HL-60 (cell line): ENCODE data around the gene TACC2.
A peak's percentile ranks its signal among the peaks of the same experiment; 100 is the strongest.

ENCODE experiments used
- DNase-seq, 2 experiments: peaks; one replicate each; pipeline ENCODE4 v3.0.0-alpha.2; 2010 to 2020; ENCODE audit warnings: low read depth in 1 of 2, low spot score in 1 of 2
- H3K27ac ChIP-seq: fragments of 250-450 bp; sonication (Bioruptor Pico); replicated peaks from 2 replicates; pipeline ENCODE4 v1.5.1; 2020; ENCODE audit warnings: mild to moderate bottlenecking, moderate library complexity
- H3K27me3 ChIP-seq: fragments of 250-450 bp; sonication (Bioruptor Pico); 2 replicates; pipeline ENCODE4 v1.5.1; 2021; ENCODE audit warnings: mild to moderate bottlenecking, moderate library complexity; ENCODE audit not compliant: insufficient read depth, poor library complexity, severe bottlenecking
- H3K4me3 ChIP-seq: replicated peaks from 2 replicates; pipeline ENCODE4 v1.5.1; 2011; ENCODE audit warnings: mild to moderate bottlenecking, control low read depth, low read length; ENCODE audit not compliant: insufficient read depth
- CTCF ChIP-seq: IDR thresholded peaks from one replicate; pipeline ENCODE4 v1.5.1; 2011; ENCODE audit warnings: low read length, control low read depth, inconsistent platforms; ENCODE audit not compliant: insufficient read depth
- GABPA ChIP-seq: IDR thresholded peaks from 2 replicates; pipeline ENCODE4 v1.6.1; 2012; ENCODE audit warnings: low read depth
- POLR2AphosphoS5 ChIP-seq: IDR thresholded peaks from 2 replicates; pipeline ENCODE4 v1.6.1; 2012; ENCODE audit warnings: low read depth
- REST ChIP-seq: IDR thresholded peaks from 2 replicates; pipeline ENCODE4 v1.6.1; 2012; ENCODE audit warnings: low read depth; ENCODE audit not compliant: insufficient replicate concordance
- SPI1 ChIP-seq: IDR thresholded peaks from 2 replicates; pipeline ENCODE4 v1.6.1; 2012; ENCODE audit warnings: low read depth, mild to moderate bottlenecking, borderline replicate concordance

TACC2 gene

GRCh38 chr10:122050811-122051210, 61.8 kb downstream of the TACC2 start:
- TF ChIP-seq SPI1 (peak; percentile 47; the same call in 1 of the 2 replicates), GABPA (no peak)
- Histone ChIP-seq H3K4me3 (no peak overlapping the region), H3K27ac (no peak overlapping the region), H3K27me3 (no peaks in the 10 kb centered on the region)
- DNase-seq, result no peak

- Histone ChIP-seq H3K27me3 (no peaks in the 10 kb centered on the region), H3K27ac (no peak overlapping the region), H3K4me3 (no peak overlapping the region)
- DNase-seq, result no peak
- TF ChIP-seq CTCF (no peak), GABPA (no peak), REST (no peak), POLR2AphosphoS5 (no peak), SPI1 (no peak)
Measured at GRCh38 chr10:122051609-122052385, 62.8 kb downstream of the TACC2 start.

GRCh38 chr10:122052701-122053100, 63.7 kb downstream of the TACC2 start:
- TF ChIP-seq REST, result no peak
- no peak for TF ChIP-seq CTCF
- no peak for TF ChIP-seq GABPA
- TF ChIP-seq SPI1, result no peak
- no peak for TF ChIP-seq POLR2AphosphoS5
- no peak for DNase-seq
- Histone ChIP-seq H3K27me3 (no peaks in the 10 kb centered on the region), H3K4me3 (no peak overlapping the region), H3K27ac (no peak overlapping the region)

- Histone ChIP-seq H3K4me3 (no peak overlapping the region), H3K27me3 (no peaks in the 10 kb centered on the region), H3K27ac (no peak overlapping the region)
- no peak for TF ChIP-seq GABPA
- no peak for DNase-seq
Measured at GRCh38 chr10:122053314-122053713, 64.4 kb downstream of the TACC2 start.
